K562 (cell line): Measurements from ENCODE around the gene RCN2. TPM values are rescaled to one million over a fixed set of nuclear protein-coding genes. Genes with fewer than 3 reads are reported as not detected.

ENCODE experiments used
- CHD1 ChIP-seq: fragments of 200-600 bp; sonication (generic); IDR thresholded peaks from one replicate; pipeline ENCODE4 v1.6.1; 2012; ENCODE audit warnings: mild to moderate bottlenecking, moderate library complexity, low read length, inconsistent platforms
- GTF2F1 ChIP-seq: IDR thresholded peaks from 2 replicates; pipeline ENCODE4 v1.6.1; 2011; ENCODE audit warnings: low read depth, low read length, improper control_type of control experiment
- JUNB ChIP-seq: fragments of 450-650 bp; formaldehyde crosslinking; conservative IDR thresholded peaks from 2 replicates; pipeline ENCODE4 v1.4.0; 2020; ENCODE audit warnings: mild to moderate bottlenecking
- MEIS2 ChIP-seq: fragments of 450-650 bp; IDR thresholded peaks from 2 replicates; pipeline ENCODE4 v1.6.1; 2014; ENCODE audit warnings: mild to moderate bottlenecking; ENCODE audit not compliant: partially characterized antibody
- MLLT1 ChIP-seq, 2 experiments: fragments of 450-650 bp; IDR thresholded peaks; 2 replicates each; pipeline ENCODE4 v1.6.1; 2016
- MYC ChIP-seq, 2 experiments: fragments of 250-450 bp in 1 of 2; sonication (Bioruptor Pico) in 1 of 2; IDR thresholded peaks; 2 replicates each; pipeline versions ENCODE4 v1.5.1 to v1.6.1; 2012 to 2021; ENCODE audit warnings: low read depth in 2 of 2, borderline replicate concordance in 1 of 2, improper control_type of control experiment in 1 of 2, low read length in 1 of 2, mild to moderate bottlenecking in 1 of 2, moderate library complexity in 1 of 2
- PTTG1 ChIP-seq: fragments of 450-650 bp; IDR thresholded peaks from 2 replicates; pipeline ENCODE4 v1.6.1; 2016; ENCODE audit warnings: low read depth, mild to moderate bottlenecking, missing genetic modification characterization, missing compliant biosample characterization
- RBM17 ChIP-seq: fragments of 200-400 bp; formaldehyde crosslinking; IDR thresholded peaks from 2 replicates; pipeline ENCODE4 v1.6.1; 2017; ENCODE audit warnings: low read depth, mild to moderate bottlenecking, low read length, borderline replicate concordance
- SIN3B ChIP-seq: fragments of 450-650 bp; IDR thresholded peaks from 2 replicates; pipeline ENCODE4 v1.6.1; 2017; ENCODE audit warnings: low read depth, mild to moderate bottlenecking, moderate library complexity
- SMAD1 ChIP-seq: fragments of 150-350 bp; IDR thresholded peaks from 2 replicates; pipeline ENCODE4 v1.6.1; 2014; ENCODE audit warnings: low read length, low read depth; ENCODE audit not compliant: partially characterized antibody
- SMARCA4 ChIP-seq: fragments of 450-650 bp; IDR thresholded peaks from 2 replicates; pipeline ENCODE4 v1.6.1; 2016
- SNRNP70 ChIP-seq: fragments of 200-400 bp; formaldehyde crosslinking; optimal IDR thresholded peaks from 2 replicates; pipeline ENCODE3; 2017; ENCODE audit warnings: low read depth, low read length
- SP1 ChIP-seq: sonication (generic); formaldehyde crosslinking; IDR thresholded peaks from 2 replicates; pipeline ENCODE4 v1.8.1; 2022; ENCODE audit warnings: mild to moderate bottlenecking, missing genetic modification reagents
- SREBF2 ChIP-seq: sonication (generic); formaldehyde crosslinking; IDR thresholded peaks from 2 replicates; pipeline ENCODE4 v1.4.0; 2020; ENCODE audit warnings: mild to moderate bottlenecking, missing genetic modification reagents
- SRSF3 ChIP-seq: fragments of 200-400 bp; formaldehyde crosslinking; IDR thresholded peaks from 2 replicates; pipeline ENCODE4 v1.6.1; 2016; ENCODE audit warnings: mild to moderate bottlenecking, low read length, moderate library complexity; ENCODE audit not compliant: insufficient read depth
- STAT6 ChIP-seq: sonication (generic); formaldehyde crosslinking; IDR thresholded peaks from 2 replicates; pipeline ENCODE4 v1.8.1; 2023; ENCODE audit warnings: mild to moderate bottlenecking, missing genetic modification reagents
- SUPT5H ChIP-seq: fragments of 450-650 bp; IDR thresholded peaks from 2 replicates; pipeline ENCODE4 v1.6.1; 2016
- WHSC1 ChIP-seq: IDR thresholded peaks from one replicate; pipeline ENCODE4 v1.6.1; 2012; ENCODE audit warnings: low read length, control low read depth, inconsistent platforms
- ZBTB34 ChIP-seq: fragments of 250-450 bp; sonication (Bioruptor Pico); IDR thresholded peaks from 2 replicates; pipeline ENCODE4 v1.8.0; 2021; ENCODE audit warnings: mild to moderate bottlenecking, moderate library complexity
- ZNF165 ChIP-seq: fragments of 250-450 bp; sonication (Bioruptor Pico); IDR thresholded peaks from 2 replicates; pipeline ENCODE4 v1.4.0; 2020; ENCODE audit warnings: borderline replicate concordance
- ZNF197 ChIP-seq: fragments of 200-800 bp; sonication (Bioruptor generic); IDR thresholded peaks from 2 replicates; pipeline ENCODE4 v1.6.1; 2016; ENCODE audit warnings: low read depth, missing genetic modification characterization, missing compliant biosample characterization
- ZNF24 ChIP-seq: fragments of 450-650 bp; IDR thresholded peaks from 2 replicates; pipeline ENCODE4 v1.6.1; 2016
- polyA plus RNA-seq, 8 experiments: library from polyadenylated mRNA; depleted of rRNA in 4 of 8; stranded (reverse) in 5 of 8; unstranded in 3 of 8; fragments of >200 nt; fragmentation: Nextera tagmentation in 2 of 8; fragmentation: Illumina TruSeq in 1 of 8; extraction: Ambion mirVana in 2 of 8; extraction: Trizol in 1 of 8; gene quantifications; 2 replicates each; pipeline versions ENCODE4 v1.2.1 to v1.2.3, GENCODE V29; 2011 to 2014; ENCODE audit warnings: inconsistent platforms in 1 of 8, missing spikeins in 1 of 8
- total RNA-seq, 7 experiments: library from RNA; depleted of rRNA in 6 of 7; stranded (reverse); fragments of >200 nt in 6 of 7; fragmentation: Illumina TruSeq in 2 of 7; extraction: Trizol in 2 of 7; gene quantifications; 2 replicates each; pipeline versions ENCODE4 v1.2.1 to v1.2.3, GENCODE V29; 2011 to 2021; ENCODE audit warnings: low replicate concordance in 1 of 7

Gene RCN2
- total and polyA plus RNA-seq, 9 of the 15 experiments (the other 6 are each of a cell fraction or from before 2014, with no cell fraction given), result 20.9 to 63.6 (median 52.8) TPM

GRCh38 chr15:76931397-76932134 lies at the start of gene RCN2 (continued):
- TF ChIP-seq MLLT1 (IDR thresholded peaks at IDR 0.05) (no peak), SMARCA4 (no peak), ZNF165 (CRISPR knock-in tag) (no peak), SNRNP70 (no peak), STAT6 (CRISPR knock-in tag) (no peak), SUPT5H (peak; percentile 92), JUNB (CRISPR knock-in tag) (no peak), RBM17 (no peak), ZNF24 (0 out of 2 replicates have a peak, but pooled peaks have one; percentile 38), CHD1 (no peak), SREBF2 (CRISPR knock-in tag) (no peak), SP1 (CRISPR knock-in tag) (peak; percentile 51), WHSC1 (no peak), PTTG1 (no peak), MYC (IDR thresholded peaks at IDR 0.05; ENCODE audit: low read depth, low read length) (peak; percentile 60; the same call in 1 of the 2 replicates), MYC (CRISPR knock-in tag; IDR thresholded peaks at IDR 0.05; ENCODE audit: borderline replicate concordance, low read depth) (no peak), ZBTB34 (CRISPR knock-in tag) (no peak), SIN3B (peak; percentile 31), SRSF3 (no peak), MEIS2 (peak; percentile 28), SMAD1 (peak; percentile 27), GTF2F1 (no peak), ZNF197 (CRISPR knock-in tag) (no peak)
